HEK293T (cell line): ENCODE measurements around the gene SPOCK3.

Experiments used
- CTCF ChIA-PET: fragments of 350-600 bp; formaldehyde crosslinking; extraction: SDS; loops from one replicate; lab custom pipeline; 2021; ENCODE audit warnings: antibody characterized with exemption, inconsistent platforms; lab: Yijun Ruan, JAX
- POLR2A ChIA-PET: fragments of 350-600 bp; formaldehyde crosslinking; extraction: SDS; loops from one replicate; lab custom pipeline; 2020; ENCODE audit warnings: antibody characterized with exemption, inconsistent platforms; lab: Yijun Ruan, JAX
- DNase-seq: peaks from one replicate; pipeline ENCODE4 v3.0.0; 2012; ENCODE audit warnings: mixed read lengths; ENCODE audit errors: extremely low spot score
- ARNT ChIP-seq: fragments of 450-650 bp; IDR thresholded peaks from 2 replicates; pipeline ENCODE4 v1.6.1; 2017; ENCODE audit warnings: mild to moderate bottlenecking
- BHLHE40 ChIP-seq: fragments of 450-650 bp; IDR thresholded peaks from 2 replicates; pipeline ENCODE4 v1.6.1; 2016; ENCODE audit warnings: mild to moderate bottlenecking, moderate library complexity, borderline replicate concordance
- CTBP1 ChIP-seq: fragments of 450-650 bp; IDR thresholded peaks from 2 replicates; pipeline ENCODE4 v1.6.1; 2016; ENCODE audit warnings: borderline replicate concordance
- ELF4 ChIP-seq: fragments of 450-650 bp; IDR thresholded peaks from 2 replicates; pipeline ENCODE4 v1.6.1; 2017; ENCODE audit warnings: antibody characterized with exemption
- FOXA1 ChIP-seq: fragments of 450-650 bp; IDR thresholded peaks from 2 replicates; pipeline ENCODE4 v1.6.1; 2016; ENCODE audit warnings: mild to moderate bottlenecking
- FOXK2 ChIP-seq: fragments of 450-650 bp; IDR thresholded peaks from 2 replicates; pipeline ENCODE4 v1.6.1; 2016; ENCODE audit warnings: mild to moderate bottlenecking
- FOXM1 ChIP-seq: fragments of 450-650 bp; IDR thresholded peaks from 2 replicates; pipeline ENCODE4 v1.6.1; 2017; ENCODE audit warnings: mild to moderate bottlenecking, borderline replicate concordance
- HDGF ChIP-seq: fragments of 450-650 bp; IDR thresholded peaks from 2 replicates; pipeline ENCODE4 v1.6.1; 2017; ENCODE audit warnings: antibody characterized with exemption, borderline replicate concordance
- L3MBTL2 ChIP-seq: fragments of 450-650 bp; conservative IDR thresholded peaks from 2 replicates; pipeline ENCODE4 v1.6.1; 2016; ENCODE audit warnings: mild to moderate bottlenecking
- LEF1 ChIP-seq: fragments of 450-650 bp; IDR thresholded peaks from 2 replicates; pipeline ENCODE4 v1.6.1; 2017; ENCODE audit warnings: mild to moderate bottlenecking, borderline replicate concordance
- NFRKB ChIP-seq: fragments of 450-650 bp; IDR thresholded peaks from 2 replicates; pipeline ENCODE4 v1.6.1; 2016; ENCODE audit warnings: mild to moderate bottlenecking, moderate library complexity
- SP1 ChIP-seq: fragments of 450-650 bp; IDR thresholded peaks from 2 replicates; pipeline ENCODE4 v1.6.1; 2017
- SUZ12 ChIP-seq: fragments of 450-650 bp; IDR thresholded peaks from 2 replicates; pipeline ENCODE4 v1.6.1; 2016; ENCODE audit warnings: mild to moderate bottlenecking
- TARDBP ChIP-seq: fragments of 450-650 bp; IDR thresholded peaks from 2 replicates; pipeline ENCODE4 v1.6.1; 2016
- ZNF384 ChIP-seq: fragments of 450-650 bp; IDR thresholded peaks from 2 replicates; pipeline ENCODE4 v1.6.1; 2016
- TF ChIP-seq, protein P1 (sequence below): fragments of 450-650 bp; IDR thresholded peaks from 2 replicates; pipeline ENCODE4 v1.6.1; 2016

The SPOCK3 gene

GRCh38 chr4:166808380-166808779 lies 425.9 kb downstream of the SPOCK3 start:
- ChIA-PET CTCF (no interaction called here), POLR2A (no interaction called here)
- TF ChIP-seq ZNF384 (no peak), HDGF (no peak), NFRKB (no peak), FOXA1 (no peak), ELF4 (no peak), ARNT (no peak), CTBP1 (no peak), L3MBTL2 (no peak), TARDBP (no peak), BHLHE40 (no peak), SUZ12 (no peak), FOXK2 (no peak)
- TF ChIP-seq, protein P1, sequence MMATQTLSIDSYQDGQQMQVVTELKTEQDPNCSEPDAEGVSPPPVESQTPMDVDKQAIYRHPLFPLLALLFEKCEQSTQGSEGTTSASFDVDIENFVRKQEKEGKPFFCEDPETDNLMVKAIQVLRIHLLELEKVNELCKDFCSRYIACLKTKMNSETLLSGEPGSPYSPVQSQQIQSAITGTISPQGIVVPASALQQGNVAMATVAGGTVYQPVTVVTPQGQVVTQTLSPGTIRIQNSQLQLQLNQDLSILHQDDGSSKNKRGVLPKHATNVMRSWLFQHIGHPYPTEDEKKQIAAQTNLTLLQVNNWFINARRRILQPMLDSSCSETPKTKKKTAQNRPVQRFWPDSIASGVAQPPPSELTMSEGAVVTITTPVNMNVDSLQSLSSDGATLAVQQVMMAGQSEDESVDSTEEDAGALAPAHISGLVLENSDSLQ = no peak
- no peak for DNase-seq

- CTCF ChIA-PET = interaction anchor here (0.6 kb wide), 1 partner anchor 449 kb away, joined by 7 read pairs; no protein-coding TSS in a partner anchor
- TF ChIP-seq SP1 (no peak), SUZ12 (no peak), BHLHE40 (no peak), FOXK2 (no peak)
- TF ChIP-seq, protein P1 = no peak
- DNase-seq = no peak
- POLR2A ChIA-PET = no interaction called here
Observed at GRCh38 chr4:166802346-166802745, 431.9 kb downstream of the SPOCK3 start.

DNA sequence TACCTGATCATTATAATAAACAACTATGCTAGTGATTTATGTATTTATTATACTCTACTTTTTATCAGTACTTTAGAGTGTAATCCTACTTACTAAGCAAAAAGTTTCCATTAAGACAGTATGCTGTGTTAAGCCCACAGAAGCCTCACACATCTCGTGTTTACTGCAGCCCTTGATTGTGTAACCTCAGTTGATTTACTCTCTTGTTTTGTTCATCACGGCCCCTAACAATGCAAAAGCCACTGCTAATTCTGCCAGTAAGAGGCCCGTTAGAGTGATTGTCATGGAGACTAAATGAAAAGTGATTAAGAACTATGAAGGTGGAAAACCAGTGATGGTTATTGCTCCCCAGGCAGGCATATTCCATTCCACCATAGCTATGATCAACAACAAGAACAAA lies 436.2 kb downstream of the SPOCK3 start:
- ChIA-PET CTCF (no interaction called here), POLR2A (no interaction called here)
- no peak for DNase-seq
- TF ChIP-seq HDGF (no peak), ZNF384 (no peak), FOXA1 (no peak), LEF1 (no peak), ARNT (no peak), BHLHE40 (no peak), FOXK2 (no peak), CTBP1 (no peak), ELF4 (no peak), L3MBTL2 (no peak), NFRKB (no peak), FOXM1 (no peak), TARDBP (no peak)
- TF ChIP-seq, protein P1 = no peak

- ChIA-PET CTCF (no interaction called here), POLR2A (no interaction called here)
- no peak for TF ChIP-seq FOXK2
- TF ChIP-seq CTBP1 = no peak
- TF ChIP-seq, protein P1 = no peak
- TF ChIP-seq BHLHE40 = no peak
- TF ChIP-seq SP1 = no peak
- TF ChIP-seq TARDBP = no peak
- no peak for TF ChIP-seq SUZ12
- TF ChIP-seq ELF4 = no peak
- TF ChIP-seq ZNF384 = no peak
- TF ChIP-seq L3MBTL2 = no peak
- no peak for TF ChIP-seq LEF1
- TF ChIP-seq FOXA1 = no peak
- no peak for TF ChIP-seq ARNT
- no peak for TF ChIP-seq HDGF
- TF ChIP-seq FOXM1 = no peak
- TF ChIP-seq NFRKB = no peak
- DNase-seq = no peak
Observed at GRCh38 chr4:166777760-166778159, 456.5 kb downstream of the SPOCK3 start.

DNA sequence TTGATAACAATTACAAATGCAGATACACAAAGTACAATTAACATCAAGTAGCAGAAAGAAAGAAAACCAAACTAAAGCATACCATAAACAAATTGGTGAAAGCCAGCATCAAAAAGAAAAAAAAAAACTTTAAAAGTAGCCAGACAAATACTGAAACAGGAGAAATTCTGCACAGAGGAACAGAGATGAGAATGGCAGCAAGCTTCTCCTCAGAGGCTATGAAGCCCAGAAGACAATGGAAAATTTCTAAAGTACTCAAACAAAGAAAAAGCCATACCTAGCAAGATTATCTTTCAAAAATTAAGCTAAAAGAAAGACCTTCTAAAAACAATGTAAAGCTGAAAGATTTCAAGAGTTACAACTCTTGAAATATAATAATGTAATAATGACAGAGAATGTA lies 471.3 kb downstream of the SPOCK3 start:
- ChIA-PET POLR2A (no interaction called here), CTCF (interaction anchor here (0.6 kb wide), 1 partner anchor 79 kb away, joined by 6 read pairs; no protein-coding TSS in a partner anchor)
- TF ChIP-seq HDGF = no peak
- no peak for TF ChIP-seq FOXM1
- no peak for TF ChIP-seq NFRKB
- TF ChIP-seq SUZ12 = no peak
- TF ChIP-seq, protein P1 = no peak
- no peak for TF ChIP-seq CTBP1
- no peak for TF ChIP-seq BHLHE40
- no peak for TF ChIP-seq ZNF384
- TF ChIP-seq FOXK2 = no peak
- no peak for TF ChIP-seq LEF1
- no peak for DNase-seq
